ENCODE measurements around the gene PPP6R1. TPM values are rescaled to one million over a fixed set of nuclear protein-coding genes. Genes with fewer than 3 reads are reported as not detected.

PPP6R1 gene
- total RNA-seq, 1 experiment from 2014 or later, result 70.6 TPM

DNA sequence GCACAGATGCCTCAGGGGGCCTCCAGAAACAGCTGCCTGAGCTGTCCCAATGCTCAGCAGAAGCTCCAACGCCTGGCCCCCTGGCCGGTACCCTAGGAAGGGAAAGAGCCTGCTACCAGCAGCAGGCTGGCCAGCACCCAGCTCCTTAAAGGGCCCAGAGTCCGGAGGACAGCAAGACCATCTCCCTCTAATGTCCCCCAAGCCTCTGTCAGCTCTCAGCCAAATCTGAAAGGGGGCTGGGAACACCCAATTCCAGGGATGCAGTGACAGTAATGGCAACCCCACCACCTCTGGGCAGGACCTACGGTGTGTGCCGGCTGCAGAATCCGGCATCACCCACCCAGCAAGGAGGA is 4.2 kb downstream of the PPP6R1 start:
- H3K27ac Mint-ChIP-seq (ENCODE audit: low read depth, unreplicated experiment), result peak overlapping the region; percentile 92
- intact Hi-C loops (cut with micrococcal nuclease), result no loop called here
- DNase-seq (ENCODE audit: unreplicated experiment), result no peak
- no peak overlapping the region for H3K4me3 Mint-ChIP-seq (ENCODE audit: unreplicated experiment)
- no peak for TF ChIP-seq CTCF (IDR thresholded peaks at IDR 0.05; ENCODE audit: unreplicated experiment)
- ChIA-PET POLR2A (interaction anchor here (0.7 to 1.0 kb wide), 2 partner anchors 16 to 137 kb away, joined by 3 read pairs; no protein-coding TSS in a partner anchor), CTCF (interaction anchor here (0.7 to 1.0 kb wide), 2 partner anchors 107 to 190 kb away, joined by 3 read pairs; no protein-coding TSS in a partner anchor)
- H3K4me1 Mint-ChIP-seq (ENCODE audit: insufficient read depth, unreplicated experiment), result peaks cover 45% of the 10 kb centered on the region
- H3K36me3 Mint-ChIP-seq (ENCODE audit: insufficient read depth, unreplicated experiment), result peaks cover 22% of the 10 kb centered on the region
- BruUV-seq (replicated peaks), result no TSS peak
- no peaks in the 10 kb centered on the region for H3K9me3 Mint-ChIP-seq (ENCODE audit: unreplicated experiment)
- no peaks in the 10 kb centered on the region for H3K27me3 Mint-ChIP-seq (ENCODE audit: insufficient read depth, unreplicated experiment)

DNA sequence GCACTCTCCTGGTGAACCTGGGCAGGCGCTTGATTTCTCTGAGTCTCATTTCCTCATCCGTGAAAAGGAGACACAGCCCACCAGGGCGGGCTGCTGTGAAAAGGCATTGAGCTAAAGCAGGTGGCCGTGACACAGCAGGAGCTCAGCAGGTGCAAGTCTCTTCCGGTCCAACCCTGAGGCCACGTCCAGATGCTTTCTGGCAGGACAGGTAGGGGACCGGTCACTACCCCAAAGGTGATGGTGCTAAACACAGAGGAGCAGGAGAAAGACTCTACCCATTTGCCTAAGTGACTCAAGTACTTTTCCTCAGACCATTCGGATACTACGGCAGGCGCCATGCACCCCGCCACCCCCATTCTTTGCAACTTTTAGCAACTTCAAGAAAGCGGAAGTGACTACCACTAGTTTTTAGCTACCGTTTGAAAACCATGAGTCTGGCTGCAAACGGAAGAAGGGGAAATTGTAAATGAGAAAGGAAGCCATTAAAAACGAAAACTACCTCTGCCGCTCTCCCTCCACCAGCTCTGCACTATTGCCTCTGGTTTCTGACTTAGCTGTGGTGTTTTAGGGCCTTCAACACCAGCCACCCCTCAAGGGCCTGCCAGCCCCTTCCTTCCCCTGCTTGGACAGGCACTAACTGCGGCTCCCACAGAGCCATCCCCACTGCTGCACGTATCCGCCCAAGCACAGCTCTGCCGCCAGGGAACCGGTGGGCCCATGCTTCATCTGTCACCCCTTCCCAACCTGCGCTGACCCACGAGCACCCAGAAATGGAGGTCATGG is 4.8 kb downstream of the PPP6R1 start:
- Mint-ChIP-seq H3K4me3 (ENCODE audit: unreplicated experiment) (no peak overlapping the region), H3K4me1 (ENCODE audit: insufficient read depth, unreplicated experiment) (peaks cover 45% of the 10 kb centered on the region), H3K27me3 (ENCODE audit: insufficient read depth, unreplicated experiment) (no peaks in the 10 kb centered on the region), H3K27ac (ENCODE audit: low read depth, unreplicated experiment) (peak overlapping the region; percentile 92), H3K36me3 (ENCODE audit: insufficient read depth, unreplicated experiment) (peaks cover 18% of the 10 kb centered on the region), H3K9me3 (ENCODE audit: unreplicated experiment) (no peaks in the 10 kb centered on the region)
- CTCF ChIA-PET, result interaction anchor here (0.5 to 1.0 kb wide), 4 partner anchors 100 to 353 kb away, joined by 3 to 6 read pairs (median 3); no protein-coding TSS in a partner anchor
- DNase-seq (ENCODE audit: unreplicated experiment), result no peak
- intact Hi-C loops (cut with micrococcal nuclease), result no loop called here
- POLR2A ChIA-PET, result interaction anchor here (0.7 to 1.0 kb wide), 2 partner anchors 16 to 116 kb away, joined by 3 to 4 read pairs; partner anchors contain the start of gene IL11
- TF ChIP-seq CTCF (IDR thresholded peaks at IDR 0.05; ENCODE audit: unreplicated experiment), result no peak
- no TSS peak for BruUV-seq (replicated peaks)

GRCh38 chr19:55252760-55253663 is 5.8 kb downstream of the PPP6R1 start:
- intact Hi-C loops (cut with micrococcal nuclease), result no loop called here
- TF ChIP-seq CTCF (IDR thresholded peaks at IDR 0.05; ENCODE audit: unreplicated experiment), result no peak
- ChIA-PET CTCF (interaction anchor here (0.5 to 0.6 kb wide), 3 partner anchors 99 to 352 kb away, joined by 3 to 6 read pairs (median 3); no protein-coding TSS in a partner anchor), POLR2A (no interaction called here)
- H3K9me3 Mint-ChIP-seq (ENCODE audit: unreplicated experiment), result no peaks in the 10 kb centered on the region
- BruUV-seq (replicated peaks), result no TSS peak
- no peak for DNase-seq (ENCODE audit: unreplicated experiment)
- H3K27ac Mint-ChIP-seq (ENCODE audit: low read depth, unreplicated experiment), result no peak overlapping the region
- no peak overlapping the region for H3K4me3 Mint-ChIP-seq (ENCODE audit: unreplicated experiment)
- H3K27me3 Mint-ChIP-seq (ENCODE audit: insufficient read depth, unreplicated experiment), result no peaks in the 10 kb centered on the region
- peaks cover 45% of the 10 kb centered on the region for H3K4me1 Mint-ChIP-seq (ENCODE audit: insufficient read depth, unreplicated experiment)
- H3K36me3 Mint-ChIP-seq (ENCODE audit: insufficient read depth, unreplicated experiment), result peaks cover 16% of the 10 kb centered on the region
